ACHN (cell line): ENCODE measurements around the gene AOAH.
"Not testable (repeated sequence)": the region's sequence is repeated elsewhere in the genome, so short reads cannot be mapped to it uniquely, and the experiment has no call there.

Source experiments
- DNase-seq: peaks from one replicate; pipeline ENCODE4 v3.0.0-alpha.2; 2015
- in situ Hi-C: cut with HindIII; loops from 2 replicates; pipeline ENCODE4 v1.10.0; 2017; ENCODE audit warnings: low sequenced_read_pairs, low pct_ligation_motif_present, low pct_unique_long_range_greater_than_20kb

AOAH gene

DNA sequence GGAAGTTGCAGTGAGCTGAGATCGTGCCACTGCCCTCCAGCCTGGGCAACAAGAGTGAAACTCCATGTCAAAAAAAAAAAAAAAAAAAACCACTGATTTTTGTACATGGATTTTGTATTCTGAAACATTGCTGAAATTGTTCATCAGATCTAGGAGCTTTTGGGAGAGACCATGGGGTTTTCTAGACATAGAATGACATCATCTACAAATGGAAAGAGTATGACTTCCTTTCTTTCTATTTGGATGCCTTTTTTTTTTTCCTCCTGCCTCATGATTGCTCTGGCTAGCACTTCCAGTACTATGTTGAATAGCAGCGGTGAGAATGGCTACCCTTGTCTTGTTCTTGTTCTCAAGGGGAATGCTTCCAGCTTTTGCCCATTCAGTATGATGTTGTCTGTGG is 245.5 kb downstream of the AOAH start:
- no peak for DNase-seq
- in situ Hi-C loops = loop anchor here (25.0 kb wide), 3 partner anchors 134 to 734 kb away; no protein-coding TSS in a partner anchor

DNA sequence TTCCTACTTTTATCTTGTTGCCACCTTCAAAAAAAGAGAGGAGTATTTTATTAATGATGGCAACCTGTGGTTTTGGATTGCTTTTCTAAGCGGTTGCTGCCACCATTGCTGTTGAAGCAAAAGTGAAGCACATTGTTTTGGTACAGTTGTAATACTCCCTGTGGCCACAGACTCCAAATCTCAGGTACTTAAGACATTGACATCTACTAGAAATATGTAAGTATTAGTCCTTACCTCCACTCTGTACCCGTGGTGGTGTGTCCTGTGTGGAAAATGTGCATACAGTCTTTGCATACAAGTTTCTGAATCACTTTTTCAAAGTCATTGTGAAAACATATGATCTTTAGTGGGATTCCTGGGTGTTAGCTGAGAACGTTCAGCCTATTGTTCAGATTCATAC is 248.9 kb downstream of the AOAH start:
- in situ Hi-C loops = loop anchor here (25.0 kb wide), 3 partner anchors 137 to 737 kb away; no protein-coding TSS in a partner anchor
- no peak for DNase-seq

DNA sequence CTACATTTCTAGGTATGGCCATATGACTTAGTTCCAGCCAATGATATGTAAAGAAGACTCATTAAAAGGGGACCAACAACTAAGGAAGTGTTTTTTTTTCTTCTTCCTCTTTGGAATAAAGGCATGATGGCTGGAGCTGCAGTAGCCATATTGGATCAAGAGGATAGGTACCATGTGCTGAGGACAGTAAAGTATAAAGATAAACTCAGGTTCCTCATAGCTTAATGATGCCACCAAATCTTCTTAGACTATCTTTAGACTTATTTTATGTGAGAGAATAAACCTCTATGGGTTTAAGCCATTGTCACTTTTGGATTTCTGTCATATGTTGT is 249.3 kb downstream of the AOAH start:
- DNase-seq = no peak
- in situ Hi-C loops = loop anchor here (25.0 kb wide), 3 partner anchors 137 to 737 kb away; no protein-coding TSS in a partner anchor

DNA sequence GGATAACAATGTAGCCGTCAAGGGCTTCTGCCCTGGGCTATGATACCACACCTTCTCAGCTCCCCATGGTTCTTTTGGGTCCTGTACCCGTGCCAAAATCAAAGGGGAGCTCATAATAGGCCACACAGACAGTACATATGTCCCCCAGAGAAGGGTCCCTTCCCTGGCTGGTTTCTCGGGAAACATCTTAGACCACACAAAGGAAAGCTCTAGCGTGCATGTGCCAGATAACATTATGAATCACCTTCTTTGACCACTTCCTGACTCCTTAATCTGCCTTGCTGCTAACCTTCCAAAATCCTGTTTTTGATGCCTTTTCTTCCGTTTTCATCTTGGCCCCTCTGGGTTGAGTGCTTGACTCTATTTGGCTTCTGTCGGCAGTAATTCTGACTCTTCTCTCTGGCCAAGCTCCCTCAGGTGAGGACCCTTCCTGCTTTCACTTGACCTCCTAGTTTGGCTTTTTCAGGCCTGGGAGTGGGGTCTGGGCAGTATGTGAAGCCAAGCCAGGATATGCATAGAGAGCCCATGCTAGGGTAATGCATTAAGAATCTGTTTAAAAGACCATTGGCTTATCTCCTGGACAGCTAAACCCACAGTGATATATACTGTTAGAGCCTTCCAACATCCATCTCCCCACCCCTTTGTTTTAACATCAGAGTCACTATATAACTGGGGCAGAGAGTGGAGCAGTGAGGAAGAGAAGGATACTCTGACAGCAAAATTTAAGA is 249.8 kb downstream of the AOAH start:
- DNase-seq = no peak
- in situ Hi-C loops = loop anchor here (25.0 kb wide), 3 partner anchors 138 to 738 kb away; no protein-coding TSS in a partner anchor

- peak; percentile 71 for DNase-seq
- in situ Hi-C loops = no loop called here
These were observed 250.6 kb downstream of the AOAH start for GRCh38 chr7:36473454-36474282.

- DNase-seq = no peak
- in situ Hi-C loops = no loop called here
These were observed 252.1 kb downstream of the AOAH start for GRCh38 chr7:36472141-36472729.

DNA sequence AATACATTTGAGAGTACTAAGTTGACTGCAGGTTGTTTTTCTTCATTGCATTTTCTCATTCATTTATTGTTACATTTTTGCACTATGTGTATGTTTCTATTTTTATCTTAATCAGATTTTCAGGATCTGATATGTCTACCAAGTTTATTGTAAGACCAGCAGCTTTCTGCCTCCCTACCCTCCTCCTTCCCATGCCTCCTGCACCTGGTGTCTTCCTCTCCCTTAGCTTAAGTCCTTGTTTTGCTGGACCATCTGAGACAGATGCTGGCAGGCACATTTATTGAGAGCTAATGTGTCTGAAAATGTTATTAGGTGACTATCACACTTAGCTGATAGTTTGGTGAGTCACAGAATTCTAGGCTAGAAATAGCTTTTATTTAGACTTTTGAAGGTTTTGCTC is 255.1 kb downstream of the AOAH start:
- no peak for DNase-seq
- in situ Hi-C loops = no loop called here

- no peak for DNase-seq
- in situ Hi-C loops = no loop called here
These were observed 255.8 kb downstream of the AOAH start for GRCh38 chr7:36468370-36469101.

GRCh38 chr7:36466001-36466400 is 258.3 kb downstream of the AOAH start:
- in situ Hi-C loops, DNase-seq: not testable (repeated sequence)

DNA sequence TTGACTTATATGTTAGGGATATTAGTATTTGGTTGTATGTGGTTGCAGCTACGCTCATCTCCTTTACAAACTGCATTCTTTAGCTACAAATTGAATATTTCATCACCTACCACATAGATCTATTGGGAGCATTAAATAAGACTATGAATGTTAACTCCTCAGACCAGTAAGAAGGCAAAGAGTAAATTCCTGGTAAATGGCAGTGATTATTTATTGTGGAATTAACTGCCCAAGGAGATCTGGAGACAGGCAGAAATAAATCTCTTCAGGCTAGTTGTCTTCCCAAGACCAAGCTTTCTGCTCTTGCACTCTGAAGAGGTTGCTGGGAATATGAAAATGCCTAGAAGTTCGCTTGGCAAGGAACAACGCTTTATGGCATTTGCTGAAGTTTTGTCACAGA is 260.0 kb downstream of the AOAH start:
- in situ Hi-C loops = no loop called here
- DNase-seq = no peak
